DMS79 treated with DMSO at 0.1 percent for 48 hours (cell line): ENCODE results near the gene MAP3K19.

Source experiments
- DNase-seq: peaks from one replicate; lab custom pipeline; 2025; lab: John Stamatoyannopoulos, UW

MAP3K19 gene

DNA sequence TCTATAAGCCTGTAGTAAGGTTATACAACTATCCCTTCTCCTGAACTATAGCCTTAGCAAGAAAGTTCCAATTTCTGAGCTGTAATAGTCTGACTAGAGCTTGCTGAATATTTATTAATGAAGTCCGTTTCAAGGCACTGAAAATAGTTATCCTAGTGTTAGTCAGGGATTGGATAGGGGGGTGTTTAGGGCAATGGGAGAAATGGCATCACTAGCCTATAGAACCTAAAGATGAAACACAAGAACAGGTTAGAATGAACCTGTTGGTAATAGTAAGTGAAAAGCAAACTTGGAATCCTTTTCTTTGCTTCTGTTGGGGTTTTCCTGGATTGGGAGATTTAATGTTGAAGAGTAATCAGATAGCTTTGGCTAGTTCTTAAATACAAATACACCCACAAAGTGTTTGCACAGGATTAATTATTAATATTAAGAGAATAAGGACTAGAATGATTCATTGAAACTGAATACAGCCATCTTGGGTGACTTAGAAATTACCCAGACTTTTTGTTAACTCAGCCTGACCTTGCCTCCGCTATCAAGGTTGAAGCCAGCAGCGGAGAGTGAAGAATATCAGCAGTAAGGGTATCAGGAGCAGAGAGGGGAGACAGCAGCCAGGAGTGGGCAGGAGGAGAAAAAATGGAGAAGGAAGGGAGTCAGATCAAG lies 114.3 kb downstream of the MAP3K19 start:
- DNase-seq, result no peak

- DNase-seq, result no peak
Observed at GRCh38 chr2:134927195-134927594, 120.1 kb downstream of the MAP3K19 start.

GRCh38 chr2:134926231-134926931 lies 120.9 kb downstream of the MAP3K19 start:
- DNase-seq, result no peak

DNA sequence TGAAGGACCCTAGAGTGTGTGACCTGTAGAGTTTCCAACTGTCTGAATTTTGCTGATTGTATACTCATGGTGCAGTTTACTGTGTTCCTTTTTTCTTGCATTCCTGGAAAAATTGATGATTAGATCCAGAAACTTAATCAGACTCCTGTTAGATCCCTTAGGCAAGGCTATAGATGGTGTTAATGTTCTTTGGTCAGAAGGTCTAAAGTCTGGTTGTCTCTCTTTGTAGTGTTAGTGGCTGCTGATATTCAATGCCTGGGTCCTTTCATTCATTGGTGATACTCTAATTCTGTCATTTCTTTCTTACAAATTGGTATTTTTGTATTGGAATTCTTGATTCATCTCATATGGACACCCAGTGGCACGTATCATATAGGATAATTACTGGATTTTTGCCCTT lies 122.3 kb downstream of the MAP3K19 start:
- DNase-seq, result no peak

GRCh38 chr2:134919341-134920210 lies 127.7 kb downstream of the MAP3K19 start:
- DNase-seq, result peak; percentile 34

GRCh38 chr2:134918526-134919340 lies 128.5 kb downstream of the MAP3K19 start, which contains the start of gene CCNT2:
TSS of gene CCNT2 (plus strand) at chr2:134918822. CDS start at chr2:134918855, 33 bp downstream.
- DNase-seq, result peak; percentile 99

DNA sequence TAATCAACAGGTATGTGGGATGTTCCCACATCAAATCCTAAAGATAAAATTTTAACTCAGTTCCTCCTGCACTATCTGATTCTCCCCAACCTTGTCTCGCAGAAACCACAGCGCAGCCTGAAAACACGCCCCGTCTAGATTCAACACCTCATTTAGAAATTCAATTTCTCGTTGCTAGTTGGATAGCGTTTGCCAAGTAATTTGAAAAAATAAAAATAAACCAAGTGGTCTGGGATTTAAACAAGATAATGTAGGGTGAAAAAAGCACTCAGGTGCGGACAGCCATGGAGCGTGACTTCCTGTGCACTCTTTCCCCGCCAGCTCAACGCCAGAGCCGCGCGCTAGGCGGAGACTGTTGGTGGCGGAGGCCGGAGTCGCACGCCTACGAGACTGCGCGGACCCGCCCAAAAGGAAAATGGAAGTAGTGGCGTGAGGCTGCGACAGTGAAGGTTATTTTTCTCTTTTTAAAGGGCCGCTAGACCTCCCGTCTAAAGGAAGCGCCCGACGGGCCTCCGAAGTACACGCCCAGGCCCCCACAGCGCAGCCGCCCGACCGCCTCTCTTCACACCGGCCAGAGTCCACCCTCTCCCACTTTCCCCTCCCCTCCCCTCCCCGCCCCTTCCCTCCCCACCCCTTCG lies 129.2 kb downstream of the MAP3K19 start:
- DNase-seq, result peak; percentile 98

GRCh38 chr2:134917360-134917865 lies 129.8 kb downstream of the MAP3K19 start:
- DNase-seq, result no peak
